ENCODE results near the gene CSHL1. TPM values are rescaled to one million over a fixed set of nuclear protein-coding genes. Genes with fewer than 3 reads are reported as not detected.

Gene CSHL1
- total RNA-seq, 1 donor from 2014 or later: not detected

DNA sequence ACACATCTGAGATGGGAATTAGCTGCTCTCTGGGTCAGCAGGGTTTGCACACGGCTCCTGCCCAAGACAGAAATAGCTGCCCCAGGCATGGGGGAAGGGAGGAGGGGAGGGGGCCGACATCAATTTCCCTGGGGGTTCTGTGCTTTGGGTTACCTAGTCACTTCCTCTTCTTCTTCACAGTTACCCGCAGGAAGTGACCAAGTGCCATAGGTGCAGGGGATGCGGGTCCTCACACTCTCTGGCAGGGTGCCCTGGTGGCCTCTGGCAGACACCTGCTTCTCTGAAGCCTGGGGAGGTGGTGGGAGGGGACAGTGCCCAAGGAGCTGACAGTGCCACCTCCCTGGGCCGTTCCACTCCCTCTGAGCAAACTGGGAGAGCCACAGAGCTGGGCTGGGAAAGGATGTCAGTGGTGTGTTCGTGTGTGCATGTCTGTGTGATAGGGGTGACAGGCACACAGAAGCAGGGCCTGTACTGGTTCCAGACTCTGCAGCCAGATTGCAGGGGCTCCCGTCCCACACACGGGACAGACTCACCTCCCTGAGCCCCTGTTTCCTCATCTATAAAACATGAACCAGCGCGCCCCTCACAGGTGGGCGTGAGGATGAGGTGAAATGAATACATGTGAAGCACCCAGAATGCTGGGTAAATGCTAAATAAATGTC, 43.5 kb upstream of the CSHL1 start:
- TF ChIP-seq CTCF (conservative IDR thresholded peaks at IDR 0.05; ENCODE audit: low read depth, low read length): no peak
- DNase-seq (ENCODE audit: low read depth): no peak
- H3K4me3 ChIP-seq (ENCODE audit: low read depth, low read length): no peak overlapping the region

DNA sequence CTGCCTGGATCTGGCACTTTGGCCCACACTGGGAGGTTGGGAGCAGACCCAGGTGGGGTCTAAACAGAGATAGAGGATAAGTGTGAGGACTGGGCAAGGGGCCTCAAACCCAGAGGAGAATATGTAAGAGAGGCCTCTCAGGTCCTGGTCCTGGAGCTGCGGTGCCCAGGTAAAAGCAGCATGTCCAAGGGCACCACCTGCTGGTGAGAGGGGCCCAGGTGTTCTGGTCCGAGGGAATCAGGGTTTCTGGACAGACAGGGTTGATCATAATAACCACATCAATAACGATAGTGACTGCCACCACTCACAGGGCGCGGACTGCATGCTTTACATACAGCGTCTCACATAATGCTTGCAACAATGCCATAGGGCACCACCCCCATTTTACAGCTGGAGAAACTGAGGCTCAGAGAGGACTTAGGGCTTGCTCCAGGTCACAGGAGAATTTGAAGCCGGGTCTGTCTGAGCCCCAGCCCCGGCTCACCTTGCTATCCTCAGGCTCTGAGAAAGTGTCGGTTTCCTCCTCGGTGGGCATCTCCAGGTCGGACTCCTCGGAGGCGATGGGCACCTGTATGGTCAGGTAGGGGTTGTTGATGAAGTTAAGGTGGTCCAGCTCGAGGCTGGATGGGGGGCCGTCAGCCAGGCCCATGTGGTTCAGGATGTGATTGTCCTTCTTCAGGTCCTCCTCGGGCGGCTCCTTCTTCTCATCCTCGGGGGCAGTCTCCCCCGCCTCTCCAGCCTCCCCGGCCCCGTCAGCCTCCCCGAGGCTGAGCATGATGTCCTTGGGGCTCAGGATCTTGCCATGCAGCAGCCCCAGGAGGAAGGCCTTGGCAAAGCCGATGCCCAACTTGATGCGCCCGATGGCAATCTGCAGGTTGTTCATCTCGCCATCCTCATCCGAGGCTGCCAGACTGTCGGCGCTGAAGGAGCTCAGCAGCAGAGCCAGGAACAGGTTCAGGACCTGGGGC, 40.2 kb upstream of the CSHL1 start:
- H3K4me3 ChIP-seq (ENCODE audit: low read depth, low read length): no peak overlapping the region
- DNase-seq (ENCODE audit: low read depth): no peak
- peak; percentile 78 for TF ChIP-seq CTCF (conservative IDR thresholded peaks at IDR 0.05; ENCODE audit: low read depth, low read length)

- DNase-seq (ENCODE audit: low read depth): no peak
- H3K4me3 ChIP-seq (ENCODE audit: low read depth, low read length): no peak overlapping the region
- no peak for TF ChIP-seq CTCF (conservative IDR thresholded peaks at IDR 0.05; ENCODE audit: low read depth, low read length)
Measured at GRCh38 chr17:63949576-63950250, 38.7 kb upstream of the CSHL1 start.

DNA sequence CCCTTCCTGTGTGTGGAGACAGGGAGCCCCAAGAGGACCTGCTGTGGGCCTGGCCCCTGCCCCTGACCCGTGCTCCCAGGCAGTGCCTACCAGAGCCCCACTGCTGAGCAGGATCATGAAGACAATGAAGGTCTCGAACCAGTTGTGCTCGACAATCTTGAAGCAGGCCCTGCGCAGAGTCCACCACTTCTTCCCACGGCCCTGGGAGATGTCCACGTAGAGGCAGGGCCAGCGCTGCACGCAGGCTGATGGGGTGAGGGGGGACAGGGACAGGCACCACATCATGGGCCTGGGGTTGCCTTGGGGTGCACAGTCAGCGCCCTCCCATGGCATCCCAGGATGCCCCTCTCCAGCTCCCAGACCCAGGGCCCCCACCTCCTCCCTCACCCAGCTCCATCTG, 37.5 kb upstream of the CSHL1 start:
- no peak overlapping the region for H3K4me3 ChIP-seq (ENCODE audit: low read depth, low read length)
- no peak for DNase-seq (ENCODE audit: low read depth)
- TF ChIP-seq CTCF (conservative IDR thresholded peaks at IDR 0.05; ENCODE audit: low read depth, low read length): no peak

GRCh38 chr17:63947711-63948330, 36.8 kb upstream of the CSHL1 start:
- DNase-seq (ENCODE audit: low read depth): no peak
- no peak for TF ChIP-seq CTCF (conservative IDR thresholded peaks at IDR 0.05; ENCODE audit: low read depth, low read length)
- no peak overlapping the region for H3K4me3 ChIP-seq (ENCODE audit: low read depth, low read length)

GRCh38 chr17:63946440-63947363, 35.6 kb upstream of the CSHL1 start:
- no peak for DNase-seq (ENCODE audit: low read depth)
- no peak overlapping the region for H3K4me3 ChIP-seq (ENCODE audit: low read depth, low read length)
- TF ChIP-seq CTCF (conservative IDR thresholded peaks at IDR 0.05; ENCODE audit: low read depth, low read length): peak; percentile 62
